K562 (cell line): ENCODE data around the gene SF3B4. TPM values are rescaled to one million over a fixed set of nuclear protein-coding genes. Genes with fewer than 3 reads are reported as not detected.
A peak's percentile ranks its signal among the peaks of the same experiment; 100 is the strongest.

Experiments
- CHCHD3 ChIP-seq: fragments of 250-450 bp; sonication (Bioruptor Pico); IDR thresholded peaks from 2 replicates; pipeline ENCODE4 v2.1.2; 2022; ENCODE audit warnings: mild to moderate bottlenecking
- ELF1 ChIP-seq: fragments of 200-800 bp; sonication (Bioruptor generic); IDR thresholded peaks from 2 replicates; pipeline ENCODE4 v1.6.1; 2016; ENCODE audit warnings: missing genetic modification characterization, missing compliant biosample characterization
- EP300 ChIP-seq: IDR thresholded peaks from 2 replicates; pipeline ENCODE4 v1.6.1; 2012; ENCODE audit warnings: low read length, improper control_type of control experiment
- FOSL1 ChIP-seq: fragments of 200-800 bp; sonication (Bioruptor generic); conservative IDR thresholded peaks from 2 replicates; pipeline ENCODE4 v1.6.1; 2016; ENCODE audit warnings: missing genetic modification characterization, missing compliant biosample characterization
- HEY1 ChIP-seq: fragments of 250-450 bp; sonication (Bioruptor Pico); IDR thresholded peaks from 2 replicates; pipeline ENCODE4 v1.5.0; 2020; ENCODE audit warnings: mild to moderate bottlenecking, moderate library complexity, borderline replicate concordance
- KAT8 ChIP-seq: fragments of 450-650 bp; IDR thresholded peaks from 2 replicates; pipeline ENCODE4 v1.6.1; 2016; ENCODE audit warnings: low read depth, mild to moderate bottlenecking
- MTA3 ChIP-seq: fragments of 450-650 bp; formaldehyde crosslinking; IDR thresholded peaks from 2 replicates; pipeline ENCODE4 v1.6.1; 2017; ENCODE audit warnings: mild to moderate bottlenecking, borderline replicate concordance
- SP1 ChIP-seq: sonication (generic); formaldehyde crosslinking; IDR thresholded peaks from 2 replicates; pipeline ENCODE4 v1.8.1; 2022; ENCODE audit warnings: mild to moderate bottlenecking, missing genetic modification reagents
- SPI1 ChIP-seq: IDR thresholded peaks from 2 replicates; pipeline ENCODE4 v1.6.1; 2011; ENCODE audit warnings: low read depth, low read length, control low read depth, borderline replicate concordance
- ZFX ChIP-seq: sonication (generic); formaldehyde crosslinking; IDR thresholded peaks from 2 replicates; pipeline ENCODE4 v1.8.0; 2022; ENCODE audit warnings: mild to moderate bottlenecking, missing genetic modification reagents, moderate library complexity
- polyA plus RNA-seq, 8 experiments: library from polyadenylated mRNA; depleted of rRNA in 4 of 8; stranded (reverse) in 5 of 8; unstranded in 3 of 8; fragments of >200 nt; fragmentation: Nextera tagmentation in 2 of 8; fragmentation: Illumina TruSeq in 1 of 8; extraction: Ambion mirVana in 2 of 8; extraction: Trizol in 1 of 8; gene quantifications; 2 replicates each; pipeline versions ENCODE4 v1.2.1 to v1.2.3, GENCODE V29; 2011 to 2014; ENCODE audit warnings: inconsistent platforms in 1 of 8, missing spikeins in 1 of 8
- total RNA-seq, 7 experiments: library from RNA; depleted of rRNA in 6 of 7; stranded (reverse); fragments of >200 nt in 6 of 7; fragmentation: Illumina TruSeq in 2 of 7; extraction: Trizol in 2 of 7; gene quantifications; 2 replicates each; pipeline versions ENCODE4 v1.2.1 to v1.2.3, GENCODE V29; 2011 to 2021; ENCODE audit warnings: low replicate concordance in 1 of 7
- TF ChIP-seq, protein P1 (sequence below), 2 experiments: fragments of 450-650 bp in 1 of 2; IDR thresholded peaks; 2 replicates each; pipeline ENCODE4 v1.6.1; 2011 to 2017; ENCODE audit warnings: low read depth in 2 of 2, antibody characterized with exemption in 1 of 2, borderline replicate concordance in 1 of 2, low read length in 1 of 2, mild to moderate bottlenecking in 1 of 2, mixed read lengths in 1 of 2; ENCODE audit not compliant: control insufficient read depth in 1 of 2
- TF ChIP-seq, protein P2 (sequence below): fragments of 450-650 bp; IDR thresholded peaks from one replicate; pipeline ENCODE4 v1.6.1; 2018; ENCODE audit warnings: mild to moderate bottlenecking, moderate library complexity; ENCODE audit not compliant: partially characterized antibody
- TF ChIP-seq, protein P3 (sequence below): IDR thresholded peaks from 2 replicates; pipeline ENCODE4 v1.6.1; 2016; ENCODE audit warnings: missing genetic modification characterization, missing compliant biosample characterization
- TF ChIP-seq, protein P4 (sequence below), 2 experiments: fragments of 450-650 bp; IDR thresholded peaks; 2 replicates each; pipeline ENCODE4 v1.6.1; 2018; ENCODE audit warnings: mild to moderate bottlenecking in 2 of 2, low read depth in 1 of 2; ENCODE audit not compliant: partially characterized antibody in 2 of 2
- TF ChIP-seq, protein P5 (sequence below): fragments of 250-450 bp; sonication (Bioruptor Pico); IDR thresholded peaks from 2 replicates; pipeline ENCODE4 v1.9.0; 2021; ENCODE audit warnings: mild to moderate bottlenecking

The SF3B4 gene
- total and polyA plus RNA-seq, 9 of the 15 experiments (the other 6 are each of a cell fraction or from before 2014, with no cell fraction given) = 3.0 to 88.0 (median 26.1) TPM

DNA sequence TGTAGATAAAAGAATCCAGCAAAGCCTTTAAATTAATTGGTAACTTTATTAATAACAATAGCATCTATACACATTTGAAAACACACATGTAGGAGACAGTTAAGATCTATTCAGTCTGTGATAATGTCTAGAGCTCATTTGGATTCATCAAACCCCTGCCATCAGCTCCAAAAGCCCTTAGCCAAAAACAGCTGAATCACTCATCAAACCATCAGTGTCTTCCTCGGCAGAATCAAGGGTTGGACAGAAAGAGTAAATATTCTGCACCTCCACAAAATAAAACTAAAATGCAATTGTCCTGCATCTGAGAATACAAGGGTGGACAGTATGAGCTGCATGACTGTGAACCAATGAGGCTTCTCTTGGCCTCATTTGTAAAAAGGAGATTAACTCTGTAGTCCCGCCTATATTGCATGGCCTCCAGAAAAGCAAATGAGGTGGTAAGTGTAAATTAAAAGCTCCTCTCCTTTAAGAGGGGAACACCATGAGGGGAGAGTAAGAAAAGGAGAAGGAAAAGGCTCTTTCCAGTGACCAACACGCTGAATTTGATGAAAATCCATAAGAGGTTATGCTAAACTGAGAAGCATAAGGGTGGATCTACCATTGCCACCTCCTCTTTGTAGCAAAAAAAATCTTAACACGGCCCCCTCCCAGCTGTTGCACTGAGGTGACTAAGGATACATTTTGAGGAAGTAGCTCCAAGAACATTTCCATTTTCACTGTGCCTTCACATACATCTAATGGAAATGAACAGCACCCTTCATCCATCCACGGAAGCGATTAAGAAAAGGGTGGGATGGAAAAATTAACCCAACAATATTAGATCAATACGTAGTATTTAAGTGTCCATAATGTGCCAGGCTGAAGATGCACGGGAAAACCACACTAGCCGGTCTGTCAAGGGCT, 42.9 kb downstream of the SF3B4 start (continued):
- TF ChIP-seq, protein P1, sequence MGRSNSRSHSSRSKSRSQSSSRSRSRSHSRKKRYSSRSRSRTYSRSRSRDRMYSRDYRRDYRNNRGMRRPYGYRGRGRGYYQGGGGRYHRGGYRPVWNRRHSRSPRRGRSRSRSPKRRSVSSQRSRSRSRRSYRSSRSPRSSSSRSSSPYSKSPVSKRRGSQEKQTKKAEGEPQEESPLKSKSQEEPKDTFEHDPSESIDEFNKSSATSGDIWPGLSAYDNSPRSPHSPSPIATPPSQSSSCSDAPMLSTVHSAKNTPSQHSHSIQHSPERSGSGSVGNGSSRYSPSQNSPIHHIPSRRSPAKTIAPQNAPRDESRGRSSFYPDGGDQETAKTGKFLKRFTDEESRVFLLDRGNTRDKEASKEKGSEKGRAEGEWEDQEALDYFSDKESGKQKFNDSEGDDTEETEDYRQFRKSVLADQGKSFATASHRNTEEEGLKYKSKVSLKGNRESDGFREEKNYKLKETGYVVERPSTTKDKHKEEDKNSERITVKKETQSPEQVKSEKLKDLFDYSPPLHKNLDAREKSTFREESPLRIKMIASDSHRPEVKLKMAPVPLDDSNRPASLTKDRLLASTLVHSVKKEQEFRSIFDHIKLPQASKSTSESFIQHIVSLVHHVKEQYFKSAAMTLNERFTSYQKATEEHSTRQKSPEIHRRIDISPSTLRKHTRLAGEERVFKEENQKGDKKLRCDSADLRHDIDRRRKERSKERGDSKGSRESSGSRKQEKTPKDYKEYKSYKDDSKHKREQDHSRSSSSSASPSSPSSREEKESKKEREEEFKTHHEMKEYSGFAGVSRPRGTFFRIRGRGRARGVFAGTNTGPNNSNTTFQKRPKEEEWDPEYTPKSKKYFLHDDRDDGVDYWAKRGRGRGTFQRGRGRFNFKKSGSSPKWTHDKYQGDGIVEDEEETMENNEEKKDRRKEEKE (IDR thresholded peaks at IDR 0.05; ENCODE audit: borderline replicate concordance in 1 of 2, control insufficient read depth in 1 of 2, low read depth in 2 of 2, low read length in 1 of 2) = 0 out of 4 replicates have a peak, but pooled peaks of 1 of the 2 experiments have one; percentile 5
- TF ChIP-seq KAT8 = no peak
- TF ChIP-seq, protein P2, sequence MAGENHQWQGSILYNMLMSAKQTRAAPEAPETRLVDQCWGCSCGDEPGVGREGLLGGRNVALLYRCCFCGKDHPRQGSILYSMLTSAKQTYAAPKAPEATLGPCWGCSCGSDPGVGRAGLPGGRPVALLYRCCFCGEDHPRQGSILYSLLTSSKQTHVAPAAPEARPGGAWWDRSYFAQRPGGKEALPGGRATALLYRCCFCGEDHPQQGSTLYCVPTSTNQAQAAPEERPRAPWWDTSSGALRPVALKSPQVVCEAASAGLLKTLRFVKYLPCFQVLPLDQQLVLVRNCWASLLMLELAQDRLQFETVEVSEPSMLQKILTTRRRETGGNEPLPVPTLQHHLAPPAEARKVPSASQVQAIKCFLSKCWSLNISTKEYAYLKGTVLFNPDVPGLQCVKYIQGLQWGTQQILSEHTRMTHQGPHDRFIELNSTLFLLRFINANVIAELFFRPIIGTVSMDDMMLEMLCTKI = no peak
- TF ChIP-seq CHCHD3 = peak; percentile 72; the same call in 1 of the 2 replicates
- TF ChIP-seq SP1 = peak; percentile 31
- TF ChIP-seq HEY1 = no peak
- 0 out of 2 replicates have a peak, but pooled peaks have one; percentile 45 for TF ChIP-seq MTA3
- TF ChIP-seq, protein P3, sequence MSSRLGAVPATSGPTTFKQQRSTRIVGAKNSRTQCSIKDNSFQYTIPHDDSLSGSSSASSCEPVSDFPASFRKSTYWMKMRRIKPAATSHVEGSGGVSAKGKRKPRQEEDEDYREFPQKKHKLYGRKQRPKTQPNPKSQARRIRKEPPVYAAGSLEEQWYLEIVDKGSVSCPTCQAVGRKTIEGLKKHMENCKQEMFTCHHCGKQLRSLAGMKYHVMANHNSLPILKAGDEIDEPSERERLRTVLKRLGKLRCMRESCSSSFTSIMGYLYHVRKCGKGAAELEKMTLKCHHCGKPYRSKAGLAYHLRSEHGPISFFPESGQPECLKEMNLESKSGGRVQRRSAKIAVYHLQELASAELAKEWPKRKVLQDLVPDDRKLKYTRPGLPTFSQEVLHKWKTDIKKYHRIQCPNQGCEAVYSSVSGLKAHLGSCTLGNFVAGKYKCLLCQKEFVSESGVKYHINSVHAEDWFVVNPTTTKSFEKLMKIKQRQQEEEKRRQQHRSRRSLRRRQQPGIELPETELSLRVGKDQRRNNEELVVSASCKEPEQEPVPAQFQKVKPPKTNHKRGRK (tag) = peak; percentile 59; the same call in 1 of the 2 replicates
- TF ChIP-seq EP300 = no peak
- TF ChIP-seq ELF1 (tag) = peak; percentile 65; the same call in 1 of the 2 replicates
- TF ChIP-seq FOSL1 = peak; percentile 15; the same call in 1 of the 2 replicates
- TF ChIP-seq, protein P4, sequence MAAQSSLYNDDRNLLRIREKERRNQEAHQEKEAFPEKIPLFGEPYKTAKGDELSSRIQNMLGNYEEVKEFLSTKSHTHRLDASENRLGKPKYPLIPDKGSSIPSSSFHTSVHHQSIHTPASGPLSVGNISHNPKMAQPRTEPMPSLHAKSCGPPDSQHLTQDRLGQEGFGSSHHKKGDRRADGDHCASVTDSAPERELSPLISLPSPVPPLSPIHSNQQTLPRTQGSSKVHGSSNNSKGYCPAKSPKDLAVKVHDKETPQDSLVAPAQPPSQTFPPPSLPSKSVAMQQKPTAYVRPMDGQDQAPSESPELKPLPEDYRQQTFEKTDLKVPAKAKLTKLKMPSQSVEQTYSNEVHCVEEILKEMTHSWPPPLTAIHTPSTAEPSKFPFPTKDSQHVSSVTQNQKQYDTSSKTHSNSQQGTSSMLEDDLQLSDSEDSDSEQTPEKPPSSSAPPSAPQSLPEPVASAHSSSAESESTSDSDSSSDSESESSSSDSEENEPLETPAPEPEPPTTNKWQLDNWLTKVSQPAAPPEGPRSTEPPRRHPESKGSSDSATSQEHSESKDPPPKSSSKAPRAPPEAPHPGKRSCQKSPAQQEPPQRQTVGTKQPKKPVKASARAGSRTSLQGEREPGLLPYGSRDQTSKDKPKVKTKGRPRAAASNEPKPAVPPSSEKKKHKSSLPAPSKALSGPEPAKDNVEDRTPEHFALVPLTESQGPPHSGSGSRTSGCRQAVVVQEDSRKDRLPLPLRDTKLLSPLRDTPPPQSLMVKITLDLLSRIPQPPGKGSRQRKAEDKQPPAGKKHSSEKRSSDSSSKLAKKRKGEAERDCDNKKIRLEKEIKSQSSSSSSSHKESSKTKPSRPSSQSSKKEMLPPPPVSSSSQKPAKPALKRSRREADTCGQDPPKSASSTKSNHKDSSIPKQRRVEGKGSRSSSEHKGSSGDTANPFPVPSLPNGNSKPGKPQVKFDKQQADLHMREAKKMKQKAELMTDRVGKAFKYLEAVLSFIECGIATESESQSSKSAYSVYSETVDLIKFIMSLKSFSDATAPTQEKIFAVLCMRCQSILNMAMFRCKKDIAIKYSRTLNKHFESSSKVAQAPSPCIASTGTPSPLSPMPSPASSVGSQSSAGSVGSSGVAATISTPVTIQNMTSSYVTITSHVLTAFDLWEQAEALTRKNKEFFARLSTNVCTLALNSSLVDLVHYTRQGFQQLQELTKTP (IDR thresholded peaks at IDR 0.05; ENCODE audit: low read depth in 1 of 2, partially characterized antibody in 2 of 2) = peak in 1 of 2 experiments; percentile 38
- TF ChIP-seq SPI1 = peak; percentile 74
- no peak for TF ChIP-seq ZFX (CRISPR knock-in tag)
- TF ChIP-seq, protein P5, sequence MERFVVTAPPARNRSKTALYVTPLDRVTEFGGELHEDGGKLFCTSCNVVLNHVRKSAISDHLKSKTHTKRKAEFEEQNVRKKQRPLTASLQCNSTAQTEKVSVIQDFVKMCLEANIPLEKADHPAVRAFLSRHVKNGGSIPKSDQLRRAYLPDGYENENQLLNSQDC (CRISPR knock-in tag) = 0 out of 2 replicates have a peak, but pooled peaks have one; percentile 25
